Measurements from ENCODE around the gene MED25. TPM values are rescaled to one million over a fixed set of nuclear protein-coding genes. Genes with fewer than 3 reads are reported as not detected.
A peak's percentile ranks its signal among the peaks of the same experiment; 100 is the strongest.

The MED25 gene
- total RNA-seq, 3 donors from 2014 or later: 44.1 to 51.0 (median 47.2) TPM

- Mint-ChIP-seq H3K36me3 (ENCODE audit: insufficient read depth) (no peaks in the 10 kb centered on the region), H3K4me3 (no peak overlapping the region), H3K4me1 (ENCODE audit: low read depth) (peaks cover 37% of the 10 kb centered on the region), H3K9me3 (no peaks in the 10 kb centered on the region), H3K27me3 (ENCODE audit: low read depth) (no peaks in the 10 kb centered on the region)
- no peak for DNase-seq
- ATAC-seq: no peak
These were observed 52.3 kb downstream of the MED25 start for GRCh38 chr19:49870309-49870901.

DNA sequence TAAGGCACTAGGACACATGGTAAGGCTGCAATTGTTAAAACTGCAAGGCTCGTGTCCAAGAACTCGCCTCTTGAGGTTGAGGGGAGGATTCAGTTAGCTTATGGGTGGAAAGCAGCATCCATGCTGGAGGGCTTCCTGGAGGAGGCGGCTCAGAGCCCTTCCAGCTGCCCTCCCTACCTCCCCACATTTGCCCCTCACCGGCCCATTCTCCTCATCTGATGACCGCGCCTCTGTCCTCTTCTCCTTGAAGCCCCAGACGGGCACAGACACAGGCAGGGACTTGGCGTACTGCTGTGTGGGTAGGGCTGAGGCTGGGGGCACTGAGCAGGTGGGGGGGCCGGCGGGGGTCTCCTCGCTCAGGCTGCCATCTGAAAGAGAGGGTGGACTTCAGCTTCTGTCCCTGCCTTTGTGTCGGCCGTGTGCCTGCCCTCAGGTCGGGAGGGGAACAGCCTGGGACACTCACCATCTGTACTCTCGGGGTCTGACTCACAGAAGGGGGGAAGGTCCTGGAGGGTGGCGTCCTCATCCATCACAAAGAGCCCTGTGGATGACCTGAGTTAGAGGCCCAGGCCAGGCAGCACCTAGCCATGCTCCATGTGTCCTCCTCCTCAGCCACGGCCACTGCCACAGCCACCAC lies 53.4 kb downstream of the MED25 start:
- no peak for ATAC-seq
- Mint-ChIP-seq H3K4me1 (ENCODE audit: low read depth) (peaks cover 32% of the 10 kb centered on the region), H3K4me3 (no peak overlapping the region), H3K9me3 (no peaks in the 10 kb centered on the region), H3K36me3 (ENCODE audit: insufficient read depth) (no peaks in the 10 kb centered on the region), H3K27me3 (ENCODE audit: low read depth) (no peaks in the 10 kb centered on the region)
- no peak for DNase-seq

DNA sequence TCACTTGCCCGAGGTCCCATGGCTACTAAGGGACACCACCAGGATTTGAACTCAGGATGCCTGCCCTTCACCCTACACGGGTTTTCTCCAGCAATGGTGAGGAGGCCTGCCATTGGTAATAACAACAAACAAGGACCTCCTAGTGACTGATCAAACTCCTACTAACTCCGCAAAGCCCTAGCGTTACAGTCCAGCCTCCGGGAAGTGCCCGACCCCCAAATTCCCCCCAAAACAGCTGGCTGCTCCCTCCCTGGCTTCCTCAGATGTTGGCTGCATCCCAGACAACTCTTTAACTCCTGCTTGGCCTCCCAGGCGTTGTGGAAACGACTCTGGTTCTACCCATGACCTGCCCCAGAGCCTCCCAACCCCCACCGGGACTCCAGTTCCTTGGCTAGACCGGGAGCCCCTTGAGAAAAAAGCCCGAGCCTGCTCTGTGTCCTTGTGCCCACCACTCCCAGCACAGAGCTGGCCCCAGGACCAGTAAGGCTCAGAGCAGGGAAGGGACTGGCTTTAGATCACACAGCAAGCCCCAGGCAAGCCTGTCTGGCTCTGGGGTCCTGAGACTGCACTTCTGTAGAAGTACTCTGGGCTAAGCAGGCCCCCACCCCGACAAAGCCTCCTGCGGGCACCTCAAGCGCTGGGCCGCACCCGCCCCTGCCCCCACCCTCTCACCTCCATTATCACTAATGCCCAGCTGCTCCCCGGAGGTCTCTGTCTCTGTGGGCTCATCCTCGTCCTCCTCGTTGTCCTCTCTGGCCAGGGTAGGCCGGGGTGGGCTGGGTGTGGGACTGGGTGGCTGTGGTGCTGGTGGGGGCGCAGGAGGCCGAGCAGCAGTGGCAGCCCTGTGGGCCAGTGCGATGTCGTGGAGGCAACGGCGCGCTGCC lies 54.4 kb downstream of the MED25 start:
- Mint-ChIP-seq H3K9me3 (no peaks in the 10 kb centered on the region), H3K36me3 (ENCODE audit: insufficient read depth) (no peaks in the 10 kb centered on the region), H3K4me1 (ENCODE audit: low read depth) (peaks cover 25% of the 10 kb centered on the region), H3K4me3 (no peak overlapping the region), H3K27me3 (ENCODE audit: low read depth) (no peaks in the 10 kb centered on the region)
- ATAC-seq: no peak
- DNase-seq: no peak

- no peak for ATAC-seq
- DNase-seq: no peak
- Mint-ChIP-seq H3K9me3 (no peaks in the 10 kb centered on the region), H3K27me3 (ENCODE audit: low read depth) (no peaks in the 10 kb centered on the region), H3K4me3 (no peak overlapping the region), H3K4me1 (ENCODE audit: low read depth) (peaks cover 25% of the 10 kb centered on the region), H3K36me3 (ENCODE audit: insufficient read depth) (peaks cover 2% of the 10 kb centered on the region)
These were observed 55.0 kb downstream of the MED25 start for GRCh38 chr19:49873129-49873521.

- DNase-seq: no peak
- ATAC-seq: no peak
- Mint-ChIP-seq H3K4me3 (no peak overlapping the region), H3K4me1 (ENCODE audit: low read depth) (peaks cover 29% of the 10 kb centered on the region), H3K36me3 (ENCODE audit: insufficient read depth) (peaks cover 3% of the 10 kb centered on the region), H3K9me3 (no peaks in the 10 kb centered on the region), H3K27me3 (ENCODE audit: low read depth) (no peaks in the 10 kb centered on the region)
These were observed 55.7 kb downstream of the MED25 start for GRCh38 chr19:49873834-49874233.

GRCh38 chr19:49874503-49875157 lies 56.5 kb downstream of the MED25 start:
- Mint-ChIP-seq H3K4me3 (no peak overlapping the region), H3K4me1 (ENCODE audit: low read depth) (peaks cover 33% of the 10 kb centered on the region), H3K27me3 (ENCODE audit: low read depth) (no peaks in the 10 kb centered on the region), H3K9me3 (no peaks in the 10 kb centered on the region), H3K36me3 (ENCODE audit: insufficient read depth) (peaks cover 3% of the 10 kb centered on the region)
- ATAC-seq (no peak), DNase-seq (no peak)

DNA sequence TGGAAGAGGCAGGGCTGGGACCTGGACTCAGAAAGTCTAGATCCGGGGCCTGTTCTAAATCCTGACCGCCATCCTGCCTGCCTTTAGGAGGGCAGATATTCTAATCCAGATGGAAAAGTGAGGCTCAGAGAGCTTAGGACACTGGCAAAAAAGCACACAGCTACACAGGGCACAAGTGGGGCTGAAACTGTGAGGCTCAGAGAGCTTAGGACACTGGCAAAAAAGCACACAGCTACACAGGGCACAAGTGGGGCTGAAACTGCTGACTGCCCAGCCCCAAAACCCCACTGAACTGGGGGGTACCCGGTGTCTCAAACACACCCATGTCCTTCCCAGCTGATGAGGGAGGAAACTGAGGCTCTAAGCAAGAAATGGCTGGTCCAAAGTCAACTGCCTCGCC lies 57.1 kb downstream of the MED25 start:
- Mint-ChIP-seq H3K9me3 (no peaks in the 10 kb centered on the region), H3K4me3 (no peak overlapping the region), H3K4me1 (ENCODE audit: low read depth) (peaks cover 32% of the 10 kb centered on the region), H3K27me3 (ENCODE audit: low read depth) (no peaks in the 10 kb centered on the region), H3K36me3 (ENCODE audit: insufficient read depth) (peaks cover 3% of the 10 kb centered on the region)
- no peak for DNase-seq
- no peak for ATAC-seq

- ATAC-seq (no peak), DNase-seq (peak; percentile 54)
- no peaks in the 10 kb centered on the region for H3K9me3 Mint-ChIP-seq
- no peak overlapping the region for H3K4me3 Mint-ChIP-seq
- H3K36me3 Mint-ChIP-seq (ENCODE audit: insufficient read depth): peaks cover 3% of the 10 kb centered on the region
- H3K4me1 Mint-ChIP-seq (ENCODE audit: low read depth): peaks cover 27% of the 10 kb centered on the region
- H3K27me3 Mint-ChIP-seq (ENCODE audit: low read depth): no peaks in the 10 kb centered on the region
These were observed 57.9 kb downstream of the MED25 start for GRCh38 chr19:49875857-49876421.

- DNase-seq (peak; percentile 97), ATAC-seq (peak; percentile 65 to 67)
- peaks cover 5% of the 10 kb centered on the region for H3K36me3 Mint-ChIP-seq (ENCODE audit: insufficient read depth)
- peaks cover 27% of the 10 kb centered on the region for H3K4me1 Mint-ChIP-seq (ENCODE audit: low read depth)
- H3K9me3 Mint-ChIP-seq: no peaks in the 10 kb centered on the region
- H3K27me3 Mint-ChIP-seq (ENCODE audit: low read depth): no peaks in the 10 kb centered on the region
- no peak overlapping the region for H3K4me3 Mint-ChIP-seq
These were observed 58.4 kb downstream of the MED25 start for GRCh38 chr19:49876422-49877019.

GRCh38 chr19:49877020-49877878 lies 59.2 kb downstream of the MED25 start, which contains the start of the genes AKT1S1 and TBC1D17:
Gene AKT1S1, minus strand, starts transcription at chr19:49877355. Its CDS starts 4,060 bp downstream, at chr19:49873295.
Gene TBC1D17, plus strand, starts transcription at chr19:49877702. Its CDS starts 22 bp downstream, at chr19:49877724.
- Mint-ChIP-seq H3K4me3 (no peak within 1 kb of the TSS), H3K27me3 (ENCODE audit: low read depth) (no peaks in the 10 kb centered on the region), H3K4me1 (ENCODE audit: low read depth) (peaks cover 23% of the 10 kb centered on the region), H3K36me3 (ENCODE audit: insufficient read depth) (peaks cover 9% of the 10 kb centered on the region), H3K9me3 (no peaks in the 10 kb centered on the region)
- peak; percentile 97 for DNase-seq
- ATAC-seq: peak; percentile 74 to 75

- DNase-seq (peak; percentile 96), ATAC-seq (peak; percentile 70 to 72)
- Mint-ChIP-seq H3K4me1 (ENCODE audit: low read depth) (peaks cover 23% of the 10 kb centered on the region), H3K36me3 (ENCODE audit: insufficient read depth) (peaks cover 12% of the 10 kb centered on the region), H3K4me3 (no peak overlapping the region), H3K27me3 (ENCODE audit: low read depth) (no peaks in the 10 kb centered on the region), H3K9me3 (no peaks in the 10 kb centered on the region)
These were observed 60.0 kb downstream of the MED25 start for GRCh38 chr19:49877879-49878743.

DNA sequence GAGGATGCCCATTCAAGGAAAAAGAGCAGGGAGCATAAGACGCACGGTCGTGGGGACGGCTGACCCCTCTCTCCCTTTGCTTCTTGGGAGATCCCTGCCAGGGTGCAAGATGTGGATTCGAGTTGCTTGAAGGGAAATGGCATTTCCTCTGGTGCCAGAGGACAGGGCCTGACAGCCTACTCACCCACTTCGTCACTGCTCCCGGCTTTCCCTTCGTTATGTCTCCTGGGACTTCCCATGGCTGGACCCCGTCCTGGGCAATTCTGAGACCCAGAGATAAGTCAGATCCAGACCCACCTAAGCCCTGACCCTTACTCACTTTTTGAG lies 60.6 kb downstream of the MED25 start:
- Mint-ChIP-seq H3K4me3 (no peak overlapping the region), H3K36me3 (ENCODE audit: insufficient read depth) (peaks cover 17% of the 10 kb centered on the region), H3K4me1 (ENCODE audit: low read depth) (peaks cover 23% of the 10 kb centered on the region), H3K27me3 (ENCODE audit: low read depth) (no peaks in the 10 kb centered on the region), H3K9me3 (no peaks in the 10 kb centered on the region)
- no peak for DNase-seq
- ATAC-seq: no peak
